A673 (cell line): ENCODE data around the gene GNAT2.

Experiments used
- CTCF ChIP-seq: fragments of 300-800, 200-600 bp; sonication (generic); conservative IDR thresholded peaks from 2 replicates; pipeline ENCODE4 v1.5.1; 2017; ENCODE audit warnings: low read depth, mild to moderate bottlenecking, antibody characterized with exemption, low read length, moderate library complexity, mixed read lengths
- EZH2 ChIP-seq: fragments of 200-600 bp; sonication (generic); IDR thresholded peaks from 2 replicates; pipeline ENCODE4 v1.6.1; 2017; ENCODE audit warnings: borderline replicate concordance, low read depth, mild to moderate bottlenecking, mixed read lengths, antibody characterized with exemption, low read length; ENCODE audit not compliant: poor library complexity, severe bottlenecking

GRCh38 chr1:109579491-109579890 lies 39.9 kb downstream of the GNAT2 start:
- no peak for TF ChIP-seq CTCF
- TF ChIP-seq EZH2: no peak
